Uterine smooth muscle cell (primary cell): ENCODE results near the gene INTS6. TPM values are rescaled to one million over a fixed set of nuclear protein-coding genes. Genes with fewer than 3 reads are reported as not detected.

Experiments
- total RNA-seq: library from RNA; depleted of rRNA; stranded (reverse); fragments of >200 nt; gene quantifications from 2 replicates; pipeline ENCODE4 v1.2.3, GENCODE V29; 2014

The INTS6 gene, protein sequence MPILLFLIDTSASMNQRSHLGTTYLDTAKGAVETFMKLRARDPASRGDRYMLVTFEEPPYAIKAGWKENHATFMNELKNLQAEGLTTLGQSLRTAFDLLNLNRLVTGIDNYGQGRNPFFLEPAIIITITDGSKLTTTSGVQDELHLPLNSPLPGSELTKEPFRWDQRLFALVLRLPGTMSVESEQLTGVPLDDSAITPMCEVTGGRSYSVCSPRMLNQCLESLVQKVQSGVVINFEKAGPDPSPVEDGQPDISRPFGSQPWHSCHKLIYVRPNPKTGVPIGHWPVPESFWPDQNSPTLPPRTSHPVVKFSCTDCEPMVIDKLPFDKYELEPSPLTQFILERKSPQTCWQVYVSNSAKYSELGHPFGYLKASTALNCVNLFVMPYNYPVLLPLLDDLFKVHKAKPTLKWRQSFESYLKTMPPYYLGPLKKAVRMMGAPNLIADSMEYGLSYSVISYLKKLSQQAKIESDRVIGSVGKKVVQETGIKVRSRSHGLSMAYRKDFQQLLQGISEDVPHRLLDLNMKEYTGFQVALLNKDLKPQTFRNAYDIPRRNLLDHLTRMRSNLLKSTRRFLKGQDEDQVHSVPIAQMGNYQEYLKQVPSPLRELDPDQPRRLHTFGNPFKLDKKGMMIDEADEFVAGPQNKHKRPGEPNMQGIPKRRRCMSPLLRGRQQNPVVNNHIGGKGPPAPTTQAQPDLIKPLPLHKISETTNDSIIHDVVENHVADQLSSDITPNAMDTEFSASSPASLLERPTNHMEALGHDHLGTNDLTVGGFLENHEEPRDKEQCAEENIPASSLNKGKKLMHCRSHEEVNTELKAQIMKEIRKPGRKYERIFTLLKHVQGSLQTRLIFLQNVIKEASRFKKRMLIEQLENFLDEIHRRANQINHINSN
- 60.2 and 60.6 TPM in 2 replicates for total RNA-seq

DNA sequence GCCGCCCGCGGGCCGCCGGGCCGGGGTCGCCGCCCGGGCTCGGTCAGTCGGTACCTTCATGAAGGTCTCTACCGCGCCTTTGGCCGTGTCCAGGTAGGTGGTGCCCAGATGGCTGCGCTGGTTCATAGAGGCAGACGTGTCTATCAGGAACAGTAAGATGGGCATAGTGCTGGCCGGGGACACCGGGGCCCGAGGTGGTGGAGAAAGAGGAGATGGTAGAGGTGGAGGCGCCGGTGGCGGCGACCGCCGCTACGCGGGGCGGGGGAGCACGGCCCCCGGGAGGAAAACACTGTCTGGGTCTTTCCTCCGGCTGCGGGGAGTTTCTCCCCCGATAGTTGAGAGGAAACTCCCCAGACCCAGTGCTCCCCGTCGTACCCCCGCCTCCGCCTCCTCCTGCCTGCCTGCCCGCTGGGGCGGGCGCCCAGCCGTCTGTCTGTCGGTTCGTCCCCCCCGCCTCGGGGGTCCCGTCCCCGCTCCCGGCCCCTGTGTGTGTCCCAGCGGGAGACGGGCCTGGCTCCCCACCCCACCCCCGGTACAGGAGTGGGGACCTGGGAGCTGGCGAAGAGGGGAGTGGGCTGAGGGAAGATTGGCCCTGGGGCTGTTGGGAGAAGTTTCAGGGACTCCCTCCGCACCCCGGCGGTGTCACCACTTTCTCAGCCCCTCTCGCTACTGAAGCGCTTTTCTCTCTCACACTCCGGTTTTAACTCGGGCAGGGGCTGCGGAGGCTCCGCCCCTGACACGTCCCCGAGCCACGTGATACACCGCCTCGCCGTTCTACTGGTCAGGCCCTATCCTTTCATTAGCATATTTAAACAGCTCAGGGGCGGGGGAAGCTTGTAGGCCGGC lies at the start of gene INTS6:
Gene INTS6 (minus strand): TSS at position 676 of the 846 bp plus-strand sequence. CDS start 511 bp downstream, at position 165.

DNA sequence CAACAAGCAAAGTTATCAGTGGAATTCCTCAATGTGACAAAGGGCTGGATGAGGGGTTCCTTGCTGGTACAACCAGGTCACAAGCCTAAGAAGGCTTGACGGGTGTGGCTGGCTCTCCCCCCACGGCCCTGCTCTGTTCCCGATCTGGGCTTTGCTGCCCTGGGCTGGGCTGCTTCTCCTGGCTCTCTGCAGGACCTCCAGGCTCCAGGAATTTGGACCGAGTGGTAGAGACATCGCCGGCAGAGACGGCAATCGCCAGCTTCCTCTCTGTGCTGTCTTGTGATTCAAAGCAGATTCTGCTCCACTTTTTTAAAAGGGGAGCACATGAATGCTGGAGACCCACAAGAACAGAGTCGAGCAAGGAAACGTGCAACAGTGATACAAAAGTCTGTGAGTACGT lies 113.5 kb downstream of the INTS6 start, which contains the start of gene SERPINE3:
Gene SERPINE3 (plus strand): TSS at position 338 of the 400 bp plus-strand sequence. CDS start 1,401 bp downstream, outside the sequence.

Other genes starting within 250 kb of the INTS6 start
- 1.5 and 2.2 TPM in 2 replicates for gene FAM124A, start 230.6 kb downstream of the INTS6 start, total RNA-seq
- under 0.01 TPM in 2 replicates for gene SERPINE3, start 113.3 kb downstream of the INTS6 start, total RNA-seq
- gene WDFY2, start 131.4 kb upstream of the INTS6 start, total RNA-seq, result 11.3 and 11.6 TPM in 2 replicates